B cell (primary cell): ENCODE results near the gene F12. TPM values are rescaled to one million over a fixed set of nuclear protein-coding genes. Genes with fewer than 3 reads are reported as not detected.

Source experiments
- ATAC-seq: fragments of 200-7000 bp; cut with Tn5 transposase; one replicate; pipeline ENCODE4 v1.10.0; 2021; ENCODE audit warnings: low read depth, mild to moderate bottlenecking, moderate number of reproducible peaks, moderate library complexity
- CTCF ChIA-PET: fragments of 350-600 bp; sonication (Branson Sonifier 250); formaldehyde crosslinking; loops from one replicate; lab custom pipeline; 2021; ENCODE audit warnings: antibody characterized with exemption, inconsistent platforms; lab: Charles Lee
- POLR2A ChIA-PET: fragments of 350-600 bp; sonication (Branson Sonifier 250); formaldehyde crosslinking; loops from one replicate; lab custom pipeline; 2021; ENCODE audit warnings: antibody characterized with exemption; lab: Charles Lee
- DNase-seq: peaks from one replicate; pipeline ENCODE4 v3.0.0; 2013
- H2AFZ ChIP-seq: 2 replicates; pipeline ENCODE4 v1.6.1; 2012; ENCODE audit warnings: mild to moderate bottlenecking, low read depth, low read length; ENCODE audit not compliant: insufficient read depth, poor library complexity, severe bottlenecking
- H3K27ac ChIP-seq, 2 donors: 1 replicate in 1 of 2; 2 replicates in 1 of 2; pipeline ENCODE4 v1.5.1; 2012 to 2013; ENCODE audit warnings: low read length in 2 of 2, mild to moderate bottlenecking in 2 of 2, moderate library complexity in 1 of 2
- H3K27me3 ChIP-seq, 4 experiments: fragments of 200-600 bp in 1 of 4; sonication (generic) in 1 of 4; replicated peaks in 1 of 4; 1 replicate in 2 of 4; 2 replicates in 2 of 4; pipeline versions ENCODE4 v1.6.1 to v1.7.0; 2013 to 2016; ENCODE audit warnings: low read length in 3 of 4, mild to moderate bottlenecking in 2 of 4, mixed read lengths in 1 of 4, moderate library complexity in 1 of 4; ENCODE audit not compliant: insufficient read depth in 4 of 4, control insufficient read depth in 3 of 4; ENCODE audit errors: control extremely low read depth in 1 of 4
- H3K36me3 ChIP-seq, 2 experiments: replicated peaks in 1 of 2; 1 replicate in 1 of 2; 2 replicates in 1 of 2; pipeline versions ENCODE4 v1.6.1 to v1.7.1; 2013; ENCODE audit warnings: low read length in 1 of 2; ENCODE audit not compliant: insufficient read depth in 2 of 2, control insufficient read depth in 1 of 2; ENCODE audit errors: control extremely low read depth in 1 of 2, extremely low read depth in 1 of 2
- H3K4me1 ChIP-seq, 2 donors: fragments of 200-600 bp in 1 of 2; sonication (generic) in 1 of 2; 1 replicate in 1 of 2; 2 replicates in 1 of 2; pipeline versions ENCODE4 v1.5.1 to v1.6.1; 2013 to 2017; ENCODE audit warnings: low read length in 2 of 2; ENCODE audit not compliant: control insufficient read depth in 2 of 2, insufficient read depth in 2 of 2
- H3K4me2 ChIP-seq: replicated peaks from 2 replicates; pipeline ENCODE3; 2012; ENCODE audit warnings: mild to moderate bottlenecking, low read depth, low read length; ENCODE audit not compliant: poor library complexity, severe bottlenecking
- H3K4me3 ChIP-seq, 5 experiments: fragments of 200-600 bp in 1 of 5; sonication (generic) in 1 of 5; 1 replicate in 3 of 5; 2 replicates in 2 of 5; pipeline versions ENCODE4 v1.5.1 to v1.7.0; 2011 to 2016; ENCODE audit warnings: low read length in 4 of 5, mild to moderate bottlenecking in 4 of 5, low read depth in 2 of 5, control low read depth in 1 of 5, moderate library complexity in 1 of 5; ENCODE audit not compliant: insufficient read depth in 1 of 5; ENCODE audit errors: control extremely low read depth in 1 of 5, extremely low read depth in 1 of 5
- H3K79me2 ChIP-seq: fragments of 200-600 bp; sonication (generic); one replicate; pipeline ENCODE4 v1.6.0; 2016; ENCODE audit warnings: low read length; ENCODE audit not compliant: control insufficient read depth, insufficient read depth
- H3K9ac ChIP-seq: fragments of 200-600 bp; sonication (generic); 2 replicates; pipeline ENCODE4 v1.6.1; 2017; ENCODE audit warnings: mild to moderate bottlenecking, low read length, moderate library complexity
- H3K9me3 ChIP-seq, 3 donors: one replicate each; pipeline versions ENCODE4 v1.6.1 to v1.7.1; 2013; ENCODE audit warnings: low read length in 2 of 3; ENCODE audit not compliant: control insufficient read depth in 2 of 3, insufficient read depth in 1 of 3; ENCODE audit errors: control extremely low read depth in 1 of 3
- H4K20me1 ChIP-seq: 2 replicates; pipeline ENCODE4 v1.6.0; 2012; ENCODE audit warnings: mild to moderate bottlenecking, low read length; ENCODE audit not compliant: insufficient read depth, control insufficient read depth, poor library complexity, severe bottlenecking
- H3K27ac Mint-ChIP-seq: one replicate; pipeline ENCODE4 v1.8.0; 2021; ENCODE audit warnings: mixed read lengths
- H3K27me3 Mint-ChIP-seq: one replicate; pipeline ENCODE4 v1.8.0; 2021; ENCODE audit warnings: mixed read lengths
- H3K4me1 Mint-ChIP-seq: one replicate; pipeline ENCODE4 v1.8.0; 2021; ENCODE audit warnings: mixed read lengths
- H3K4me3 Mint-ChIP-seq: one replicate; pipeline ENCODE4 v1.8.0; 2021; ENCODE audit warnings: mixed read lengths
- H3K9me3 Mint-ChIP-seq: one replicate; pipeline ENCODE4 v1.8.0; 2022; ENCODE audit warnings: mixed read lengths; ENCODE audit not compliant: insufficient read depth
- EZH2 ChIP-seq: IDR thresholded peaks from 2 replicates; pipeline ENCODE4 v1.6.1; 2012; ENCODE audit warnings: borderline replicate concordance, low read depth, mild to moderate bottlenecking, moderate library complexity, low read length; ENCODE audit not compliant: insufficient read depth, poor library complexity, severe bottlenecking
- WGBS: methylation state at CpG from one replicate; pipeline ENCODE4 v1.1.5; 2013; ENCODE audit warnings: missing lambda C conversion rate; ENCODE audit not compliant: insufficient coverage; 5-methylcytosine and 5-hydroxymethylcytosine counted together
- intact Hi-C: fragments of 100-400 bp; cut with micrococcal nuclease; formaldehyde crosslinking; loops from one replicate; pipeline ENCODE4 v1.10.0; 2022
- polyA plus RNA-seq: library from polyadenylated mRNA; depleted of rRNA; stranded (reverse); fragments of >200 nt; gene quantifications from 2 replicates; pipeline ENCODE4 v1.2.3, GENCODE V29; 2012
- total RNA-seq, 2 donors: library from RNA; stranded (reverse); fragments of 120-200 nt in 1 of 2; gene quantifications; 1 replicate in 1 of 2; 2 replicates in 1 of 2; pipeline versions ENCODE4 v1.2.3 to v1.2.4, GENCODE V29; 2013 to 2022
- TF ChIP-seq, protein P1 (sequence below): fragments of 200-600 bp; IDR thresholded peaks from one replicate; pipeline ENCODE4 v1.8.0; 2022; ENCODE audit warnings: antibody characterized with exemption, mild to moderate bottlenecking

The F12 gene
- total and polyA plus RNA-seq, 2 donors (not counting 1 experiment from before 2014, with no cell fraction given): 3.1 TPM; not detected in 1

DNA sequence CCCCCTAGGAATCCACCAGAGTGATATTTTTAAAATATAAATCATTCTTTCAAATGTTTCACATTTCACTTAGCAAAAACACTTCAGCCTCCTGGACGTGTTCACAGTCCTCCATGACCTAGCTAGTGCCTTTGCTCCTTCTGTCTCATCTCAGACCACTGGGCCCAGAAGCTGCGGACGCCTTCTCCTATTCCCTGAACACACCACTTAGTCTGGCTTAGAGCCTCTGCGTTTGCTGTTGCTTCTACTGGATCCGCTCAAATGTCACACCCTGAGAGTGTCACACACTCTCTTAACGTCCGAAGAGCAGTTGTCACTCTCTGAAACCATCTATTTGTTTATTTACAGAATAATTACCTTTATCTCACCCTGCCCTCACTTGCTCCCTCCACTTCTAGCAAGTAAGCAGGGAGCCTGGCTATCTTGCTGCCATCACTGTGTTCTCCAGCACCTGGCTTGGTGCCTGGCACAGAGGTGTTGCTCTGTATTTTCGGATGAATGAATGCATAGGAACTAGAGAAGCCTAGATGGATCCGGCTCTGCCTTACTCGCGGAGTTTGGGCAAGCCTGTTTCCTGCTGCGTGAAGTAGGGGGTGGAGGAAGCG, 15.9 kb upstream of the F12 start:
- Mint-ChIP-seq H3K27me3 (no peaks in the 10 kb centered on the region), H3K4me1 (peaks cover 42% of the 10 kb centered on the region), H3K9me3 (no peaks in the 10 kb centered on the region), H3K27ac (peak overlapping the region; percentile 97), H3K4me3 (peak overlapping the region; percentile 93)
- DNase-seq (peak; percentile 53), ATAC-seq (no peak)
- Histone ChIP-seq H3K4me3 (peak overlapping the region; percentile 28 to 74 (median 61)), H3K9me3 (no peaks in the 10 kb centered on the region), H3K9ac (peak overlapping the region; percentile 64), H2AFZ (peak overlapping the region; percentile 95), H3K36me3 (peaks cover 0 to 18% of the 10 kb centered on the region in 2 experiments), H3K4me2 (peak overlapping the region; percentile 86), H4K20me1 (peaks cover 34% of the 10 kb centered on the region), H3K79me2 (peaks cover 35% of the 10 kb centered on the region), H3K4me1 (peaks cover 40 to 42% of the 10 kb centered on the region in 2 donors), H3K27me3 (no peaks in the 10 kb centered on the region), H3K27ac (peak overlapping the region; percentile 82 to 88)
- ChIA-PET CTCF (interaction anchor here (1.0 to 12.4 kb wide), 5 partner anchors 8 to 35 kb away, joined by 3 to 152 read pairs (median 137); partner anchors contain the start of gene PRR7), POLR2A (interaction anchor here (0.7 to 2.6 kb wide), 6 partner anchors 14 to 85 kb away, joined by 3 to 34 read pairs (median 6); partner anchors contain the start of gene PRR7)
- intact Hi-C loops: loop anchor here (5.0 kb wide), 1 partner anchor 883 kb away; no protein-coding TSS in a partner anchor
- TF ChIP-seq, protein P1, sequence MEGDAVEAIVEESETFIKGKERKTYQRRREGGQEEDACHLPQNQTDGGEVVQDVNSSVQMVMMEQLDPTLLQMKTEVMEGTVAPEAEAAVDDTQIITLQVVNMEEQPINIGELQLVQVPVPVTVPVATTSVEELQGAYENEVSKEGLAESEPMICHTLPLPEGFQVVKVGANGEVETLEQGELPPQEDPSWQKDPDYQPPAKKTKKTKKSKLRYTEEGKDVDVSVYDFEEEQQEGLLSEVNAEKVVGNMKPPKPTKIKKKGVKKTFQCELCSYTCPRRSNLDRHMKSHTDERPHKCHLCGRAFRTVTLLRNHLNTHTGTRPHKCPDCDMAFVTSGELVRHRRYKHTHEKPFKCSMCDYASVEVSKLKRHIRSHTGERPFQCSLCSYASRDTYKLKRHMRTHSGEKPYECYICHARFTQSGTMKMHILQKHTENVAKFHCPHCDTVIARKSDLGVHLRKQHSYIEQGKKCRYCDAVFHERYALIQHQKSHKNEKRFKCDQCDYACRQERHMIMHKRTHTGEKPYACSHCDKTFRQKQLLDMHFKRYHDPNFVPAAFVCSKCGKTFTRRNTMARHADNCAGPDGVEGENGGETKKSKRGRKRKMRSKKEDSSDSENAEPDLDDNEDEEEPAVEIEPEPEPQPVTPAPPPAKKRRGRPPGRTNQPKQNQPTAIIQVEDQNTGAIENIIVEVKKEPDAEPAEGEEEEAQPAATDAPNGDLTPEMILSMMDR: no peak
- TF ChIP-seq EZH2: no peak
- 46% methylated on average over 11 of the region's 13 CpGs for WGBS

DNA sequence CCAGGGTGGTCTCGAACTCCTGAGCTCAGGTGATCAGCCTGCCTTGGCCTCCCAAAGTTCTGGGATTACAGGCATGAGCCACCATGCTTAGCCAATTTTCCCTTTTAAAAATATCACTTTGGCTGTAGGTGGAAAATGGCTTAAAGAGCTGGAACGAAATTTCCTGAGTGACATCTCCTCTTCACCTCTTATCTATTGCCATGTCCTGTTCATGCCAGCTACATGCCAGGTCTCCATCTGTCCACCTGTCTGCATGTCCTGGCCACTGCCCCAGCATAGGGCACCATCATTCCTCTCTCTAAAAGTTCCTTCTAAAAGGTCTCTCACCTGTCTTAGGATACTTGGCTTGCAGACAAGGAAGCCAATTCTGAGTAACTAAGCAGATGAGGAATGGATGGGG, 14.3 kb upstream of the F12 start:
- Histone ChIP-seq H3K27me3 (no peaks in the 10 kb centered on the region), H3K27ac (no peak overlapping the region), H3K4me2 (no peak overlapping the region), H3K4me3 (no peak overlapping the region), H3K9me3 (no peaks in the 10 kb centered on the region), H4K20me1 (peaks cover 18% of the 10 kb centered on the region), H3K4me1 (peaks cover 24 to 26% of the 10 kb centered on the region in 2 donors), H2AFZ (no peak overlapping the region), H3K9ac (no peak overlapping the region), H3K79me2 (peaks cover 19% of the 10 kb centered on the region), H3K36me3 (peaks cover 0 to 7% of the 10 kb centered on the region in 2 experiments)
- H3K4me3 Mint-ChIP-seq: no peak overlapping the region
- H3K27ac Mint-ChIP-seq: no peak overlapping the region
- H3K27me3 Mint-ChIP-seq: no peaks in the 10 kb centered on the region
- peaks cover 26% of the 10 kb centered on the region for H3K4me1 Mint-ChIP-seq
- ChIA-PET CTCF (interaction anchor here (3.5 to 12.4 kb wide), 4 partner anchors 9 to 31 kb away, joined by 15 to 152 read pairs (median 140); partner anchors contain the start of gene PRR7), POLR2A (interaction anchor here (1.1 kb wide), 1 partner anchor 19 kb away, joined by 6 read pairs; no protein-coding TSS in a partner anchor)
- no peak for ATAC-seq
- TF ChIP-seq EZH2: no peak
- TF ChIP-seq, protein P1: no peak
- no peaks in the 10 kb centered on the region for H3K9me3 Mint-ChIP-seq
- DNase-seq: no peak
- intact Hi-C loops: no loop called here
- WGBS: no CpG with 5 or more reads among the region's 2 CpGs
